ENCODE results near the gene PTGES3L.
A peak's percentile ranks its signal among the peaks of the same experiment; 100 is the strongest.

PTGES3L gene

GRCh38 chr17:43010667-43011308 lies 30.9 kb upstream of the PTGES3L start:
- TF ChIP-seq CTCF (IDR thresholded peaks at IDR 0.05), result no peak

DNA sequence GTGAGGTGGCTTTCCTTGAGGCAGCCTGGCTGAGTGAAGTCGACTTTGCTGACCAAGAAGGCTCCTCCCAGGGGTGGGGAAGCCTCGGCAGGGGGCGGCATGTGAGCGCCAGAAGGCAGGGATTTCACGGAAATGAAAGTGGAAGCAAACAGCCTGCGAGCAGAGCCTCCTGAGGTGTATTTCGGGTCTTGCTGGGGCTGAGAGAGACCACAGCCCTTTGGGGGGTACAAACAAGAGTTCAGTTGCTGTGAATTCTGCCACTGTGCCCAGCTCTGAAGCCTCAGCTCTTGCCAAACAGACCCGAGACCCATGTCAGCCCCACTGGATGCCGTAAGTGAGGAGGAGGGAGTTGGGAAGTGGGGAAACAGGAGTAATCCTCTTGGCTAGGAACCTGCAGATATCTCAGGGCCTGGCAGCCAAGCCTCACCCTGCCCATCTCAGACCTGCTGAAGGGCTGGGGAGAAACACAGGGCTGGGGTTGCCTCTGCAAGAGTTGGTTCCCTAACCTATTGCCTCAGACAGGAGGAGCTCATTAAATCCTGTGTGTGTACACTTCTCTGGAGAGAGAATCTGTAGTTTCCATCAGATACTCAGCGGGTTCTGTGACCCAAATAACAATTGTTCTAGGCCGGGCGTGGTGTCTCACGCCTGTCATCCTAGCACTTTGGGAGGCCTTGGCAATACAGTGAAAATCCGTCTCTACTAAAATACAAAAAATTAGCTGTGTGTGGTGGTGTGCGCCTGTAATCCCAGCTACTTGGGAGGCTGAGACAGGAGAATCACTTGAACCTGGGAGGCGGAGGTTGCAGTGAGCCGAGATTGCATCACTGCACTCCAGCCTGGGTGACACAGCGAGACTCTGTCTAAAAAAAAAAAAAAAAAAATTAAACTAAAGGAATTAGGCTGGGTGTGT lies 27.0 kb upstream of the PTGES3L start, which contains the start of gene IFI35:
IFI35 (plus strand) TSS at position 146 of the 913 bp plus-strand sequence; CDS start at position 310, 164 bp downstream.
- no peak; the same call in 1 of the 2 replicates for TF ChIP-seq CTCF (IDR thresholded peaks at IDR 0.05)

DNA sequence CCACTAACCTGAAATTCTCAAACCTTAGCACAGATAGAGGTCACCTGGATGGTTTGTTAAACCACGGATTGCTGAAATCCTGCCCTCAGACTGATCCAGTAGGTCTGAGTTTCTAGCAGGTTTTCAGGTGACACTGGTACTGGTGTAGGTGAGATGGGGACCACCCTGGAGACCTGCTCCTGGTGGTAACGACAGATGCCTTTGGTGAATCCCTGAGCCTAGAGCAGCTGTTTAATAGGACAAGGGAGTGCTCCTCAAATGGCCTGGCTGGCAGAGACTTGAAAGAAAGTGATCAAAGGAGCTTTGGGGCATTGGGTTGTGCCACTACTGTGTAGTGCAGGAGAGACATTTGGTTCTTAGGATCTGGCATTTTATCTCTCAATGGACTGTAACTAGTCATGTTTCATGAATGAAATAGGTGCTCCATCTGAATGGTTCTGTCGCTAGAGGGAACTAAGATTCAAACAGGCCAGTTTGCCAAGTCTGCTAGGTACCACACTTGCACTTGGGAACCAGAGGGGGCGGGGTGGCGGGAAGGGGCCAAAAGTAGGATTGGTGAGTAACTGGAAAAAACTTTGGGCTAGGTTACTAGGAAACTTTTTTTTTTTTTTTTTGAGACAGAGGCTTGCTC lies 23.8 kb upstream of the PTGES3L start:
- TF ChIP-seq CTCF (IDR thresholded peaks at IDR 0.05), result no peak

- TF ChIP-seq CTCF (IDR thresholded peaks at IDR 0.05), result no peak
Observed at GRCh38 chr17:42999003-42999525, 19.2 kb upstream of the PTGES3L start.

GRCh38 chr17:42997984-42998938 lies 18.4 kb upstream of the PTGES3L start, which contains the start of gene RPL27:
Gene RPL27 (plus strand): TSS chr17:42998419. CDS start chr17:42998751, 332 bp downstream.
- TF ChIP-seq CTCF (IDR thresholded peaks at IDR 0.05), result peak; percentile 86

GRCh38 chr17:42997390-42997983 lies 17.6 kb upstream of the PTGES3L start:
- TF ChIP-seq CTCF (IDR thresholded peaks at IDR 0.05), result no peak

All from LNCAP (cell line).